Raji (cell line): ENCODE results near the gene CASP1.

Experiments
- POLR2A ChIP-seq: IDR thresholded peaks from 2 replicates; pipeline ENCODE4 v1.6.1; 2011; ENCODE audit warnings: low read depth, low read length, control low read depth; ENCODE audit not compliant: insufficient read depth

Gene CASP1

GRCh38 chr11:105034813-105035620 is at the start of gene CASP1:
CASP1 (minus strand) TSS chr11:105035144; CDS start chr11:105035113, 31 bp downstream.
- TF ChIP-seq POLR2A = no peak

DNA sequence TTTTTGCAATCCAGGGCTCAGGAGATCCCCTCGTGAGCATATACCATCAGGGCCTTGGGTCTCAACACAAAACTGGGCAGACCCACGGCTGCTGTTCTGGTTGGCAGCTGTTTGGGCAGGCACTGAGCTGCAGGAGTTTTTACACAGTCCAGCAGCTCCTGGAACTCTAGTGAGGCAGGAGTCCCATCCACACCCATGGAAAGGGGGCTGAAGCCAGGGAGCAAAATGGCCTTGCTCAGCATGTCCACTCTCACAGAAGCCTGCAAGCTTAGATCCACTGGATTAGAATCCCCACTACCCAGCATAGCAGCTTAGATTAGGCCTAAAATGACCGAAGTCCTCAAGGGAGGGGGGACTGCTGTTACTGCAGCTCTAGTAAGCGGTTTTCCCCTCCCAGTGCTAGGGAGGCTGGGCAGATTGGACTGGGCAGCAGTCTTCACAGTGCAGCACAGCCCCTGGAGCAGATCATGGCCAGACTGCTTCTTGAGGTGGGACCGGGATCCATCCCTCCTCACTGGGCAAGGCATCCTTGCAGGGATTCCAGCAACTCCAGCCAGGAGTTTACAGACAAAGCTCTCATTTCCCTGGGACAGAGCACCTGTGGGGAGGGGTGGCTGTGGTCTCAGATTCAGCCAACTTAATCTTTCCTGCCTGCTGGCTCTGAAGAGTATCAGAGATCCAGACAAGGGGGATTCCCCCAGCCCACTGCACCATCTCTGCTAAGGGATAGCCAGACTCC is 46.6 kb upstream of the CASP1 start:
- no peak for TF ChIP-seq POLR2A

GRCh38 chr11:105078283-105078682 is 43.3 kb upstream of the CASP1 start:
- TF ChIP-seq POLR2A = no peak

- no peak for TF ChIP-seq POLR2A
These were observed 39.2 kb upstream of the CASP1 start for GRCh38 chr11:105074166-105074530.

DNA sequence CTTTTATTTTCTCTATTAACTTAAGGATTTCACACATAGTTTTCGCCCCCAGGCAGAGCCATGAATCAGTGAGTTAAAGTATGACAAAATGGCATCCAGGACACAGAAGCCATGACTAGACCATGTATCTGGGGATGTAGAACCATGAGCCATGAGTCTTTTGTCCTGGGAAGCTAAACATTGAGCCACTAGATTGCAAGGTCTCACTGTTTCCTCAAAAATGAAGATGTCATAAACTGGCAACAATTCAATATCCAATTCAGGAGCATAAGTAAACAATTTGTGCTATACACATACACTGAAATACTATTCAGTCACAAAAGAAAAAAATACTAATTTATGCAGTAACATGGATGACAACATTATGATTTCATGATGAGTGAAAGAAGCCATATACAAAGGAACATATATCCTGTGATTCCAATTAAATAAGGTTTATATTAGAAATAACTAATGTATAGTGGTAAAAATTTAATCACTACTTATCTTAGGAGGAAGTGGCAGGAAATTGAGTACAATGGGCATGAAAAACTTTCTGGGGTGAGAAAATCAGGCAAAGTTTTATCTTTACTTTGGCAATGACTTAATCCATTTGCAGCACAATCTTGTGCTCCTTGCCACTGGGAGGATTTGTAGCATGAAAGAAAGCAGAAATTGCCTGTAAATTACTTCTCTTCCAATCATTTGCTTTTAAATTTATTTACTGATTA is 38.7 kb upstream of the CASP1 start:
- TF ChIP-seq POLR2A = no peak

GRCh38 chr11:105071089-105071732 is 36.3 kb upstream of the CASP1 start:
- no peak for TF ChIP-seq POLR2A

DNA sequence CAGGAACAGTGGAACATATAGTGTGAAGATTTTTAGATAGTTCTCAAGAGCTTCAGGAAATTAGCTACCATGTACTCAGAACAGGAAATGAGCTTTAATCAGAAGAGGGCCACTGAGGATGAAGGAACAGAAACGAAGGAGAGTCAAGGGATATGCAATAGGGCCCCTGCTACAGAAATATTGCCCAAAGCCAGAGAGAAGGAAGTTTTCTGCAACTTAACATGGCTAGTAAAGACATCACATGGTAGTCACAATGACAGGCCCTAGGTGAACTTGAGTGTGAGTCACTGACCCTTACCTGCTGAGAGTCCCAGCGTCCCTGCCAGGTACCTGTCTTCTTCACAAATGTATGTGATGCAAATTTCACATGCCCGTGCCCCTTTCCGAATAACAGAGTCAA is 35.4 kb upstream of the CASP1 start:
- TF ChIP-seq POLR2A = no peak

GRCh38 chr11:105057432-105057831 is 22.5 kb upstream of the CASP1 start:
- TF ChIP-seq POLR2A = no peak

- TF ChIP-seq POLR2A = no peak
These were observed 21.5 kb upstream of the CASP1 start for GRCh38 chr11:105056446-105056845.

GRCh38 chr11:105054723-105055493 is 20.0 kb upstream of the CASP1 start:
- no peak for TF ChIP-seq POLR2A

DNA sequence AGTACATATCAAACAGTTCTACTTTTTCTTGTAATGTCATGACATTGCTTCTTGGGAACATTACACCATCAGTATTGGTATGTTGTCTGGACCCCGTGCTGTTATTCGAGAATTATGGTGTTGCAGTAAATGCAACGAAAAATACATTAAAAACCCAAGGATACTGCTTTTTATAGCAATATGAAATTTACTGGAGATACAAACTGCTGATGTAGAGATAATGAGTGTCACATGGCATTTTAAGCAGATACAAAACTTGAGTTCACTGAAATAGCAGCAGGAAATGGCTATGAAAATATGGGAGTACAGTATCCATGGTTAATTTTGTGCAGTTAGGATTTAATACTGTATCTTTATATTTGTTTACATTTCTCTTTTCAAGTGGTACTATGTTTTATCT is 17.5 kb upstream of the CASP1 start:
- no peak for TF ChIP-seq POLR2A

DNA sequence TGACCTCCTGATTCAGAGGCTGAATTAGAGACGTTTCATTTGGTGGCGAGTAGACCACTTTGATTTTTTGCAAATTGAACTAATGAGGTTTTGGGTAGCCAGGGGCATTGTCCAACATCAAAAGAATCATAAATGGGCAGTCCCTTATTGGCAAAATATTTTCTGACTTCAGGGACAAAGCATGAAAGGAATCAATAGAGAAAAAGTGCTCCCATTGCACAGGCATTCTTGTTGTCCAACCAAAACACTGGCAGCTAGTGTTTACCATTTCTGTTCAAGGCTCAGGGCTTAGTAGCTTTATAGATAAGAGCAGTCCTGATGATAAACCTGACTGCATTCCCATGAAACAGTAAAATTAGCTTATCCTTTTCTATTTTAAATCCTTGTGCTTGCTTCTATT is 16.6 kb upstream of the CASP1 start:
- no peak for TF ChIP-seq POLR2A

GRCh38 chr11:105049481-105049880 is 14.5 kb upstream of the CASP1 start:
- TF ChIP-seq POLR2A = no peak

GRCh38 chr11:105046898-105047579 is 12.1 kb upstream of the CASP1 start:
- no peak for TF ChIP-seq POLR2A

DNA sequence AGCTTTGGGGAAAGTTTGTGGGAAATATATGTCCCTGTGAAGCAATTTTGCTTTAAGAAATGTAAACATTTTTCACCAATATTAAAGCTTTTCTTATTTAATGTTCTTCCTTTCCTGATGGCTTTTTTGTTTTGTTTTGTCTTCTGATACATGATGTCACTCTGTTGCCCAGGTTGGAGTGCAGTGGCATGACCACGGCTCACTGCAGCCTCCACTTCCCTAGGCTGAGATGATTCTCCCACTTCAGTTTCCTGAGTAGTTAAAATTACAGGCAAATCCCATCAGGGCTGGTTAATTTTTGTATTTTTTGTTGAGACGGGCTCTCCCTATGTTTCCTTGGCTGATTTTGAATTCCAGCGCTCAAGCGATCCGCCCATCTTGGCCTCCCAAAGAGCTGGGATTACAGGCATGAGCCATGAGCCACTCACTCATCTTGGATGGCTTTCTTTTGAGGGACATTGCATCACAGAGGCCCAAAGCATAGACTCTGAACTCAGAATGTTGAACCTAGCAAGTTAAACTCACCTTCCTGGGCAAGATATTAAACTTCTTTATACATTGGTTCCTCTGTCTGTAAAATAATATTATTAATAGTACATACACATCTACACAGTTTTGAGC is 10.8 kb upstream of the CASP1 start:
- TF ChIP-seq POLR2A = no peak
